Frontal cortex (tissue), 4 donors: ENCODE data around the gene PSMB9. TPM values are rescaled to one million over a fixed set of nuclear protein-coding genes. Genes with fewer than 3 reads are reported as not detected.
"Not testable (repeated sequence)": the region's sequence is repeated elsewhere in the genome, so short reads cannot be mapped to it uniquely, and the experiment has no call there.

ENCODE experiments used
- DNase-seq, 2 donors: peaks; one replicate each; pipeline ENCODE4 v3.0.0; 2012; ENCODE audit warnings: low spot score in 2 of 2
- FAIRE-seq: peaks from 2 replicates; lab custom pipeline; 2012; peaks lifted over from hg19 to GRCh38; lab: Jason Lieb, UNC
- total RNA-seq: library from RNA; depleted of rRNA; stranded (reverse); fragments of >200 nt; gene quantifications from one replicate; pipeline ENCODE4 v1.2.3, GENCODE V29; 2014
- donor health status: control.
- donor health status: control.
- donor health status: control.

The PSMB9 gene
- total RNA-seq: 0.82 TPM

- peak; percentile 89 to 95 for DNase-seq
- no peak for FAIRE-seq
Observed at GRCh38 chr6:32853541-32854375, at the start of gene PSMB9, which contains the start of gene TAP1. Gene PSMB9 (plus strand): TSS chr6:32854192. CDS start chr6:32854230, 38 bp downstream. Gene TAP1 (minus strand): TSS chr6:32853704. CDS start chr6:32853636, 68 bp downstream.

GRCh38 chr6:32805404-32805803, 48.6 kb upstream of the PSMB9 start:
- not testable (repeated sequence) for DNase-seq, FAIRE-seq

- no peak for DNase-seq
Observed at GRCh38 chr6:32807020-32807580, 46.9 kb upstream of the PSMB9 start.

GRCh38 chr6:32809171-32809570, 44.8 kb upstream of the PSMB9 start:
- no peak for DNase-seq
- FAIRE-seq: no peak

More at GRCh38 chr6:32807020-32807580, 46.9 kb upstream of the PSMB9 start:
- FAIRE-seq: no peak

- FAIRE-seq: no peak
- no peak for DNase-seq
Observed at GRCh38 chr6:32814145-32814544, 39.8 kb upstream of the PSMB9 start.

- FAIRE-seq (no peak), DNase-seq (no peak)
Observed at GRCh38 chr6:32815115-32815514, 38.9 kb upstream of the PSMB9 start.

- FAIRE-seq (no peak), DNase-seq (no peak)
Observed at GRCh38 chr6:32815996-32816395, 38.0 kb upstream of the PSMB9 start.

- DNase-seq: peak in 1 of 2 donors; percentile 43
- FAIRE-seq: no peak
Observed at GRCh38 chr6:32816746-32817204, 37.2 kb upstream of the PSMB9 start, which contains the start of gene HLA-DOB. Gene HLA-DOB (minus strand): TSS chr6:32817002. CDS start chr6:32816951, 51 bp downstream.

- no peak for FAIRE-seq
- DNase-seq: no peak
Observed at GRCh38 chr6:32818867-32819266, 35.1 kb upstream of the PSMB9 start.

- DNase-seq (no peak), FAIRE-seq (no peak)
Observed at GRCh38 chr6:32819729-32820128, 34.3 kb upstream of the PSMB9 start.

- DNase-seq (peak in 1 of 2 donors; percentile 45), FAIRE-seq (no peak)
Observed at GRCh38 chr6:32825966-32826365, 28.0 kb upstream of the PSMB9 start.

GRCh38 chr6:32827025-32827424, 27.0 kb upstream of the PSMB9 start:
- DNase-seq (no peak), FAIRE-seq (no peak)

- no peak for DNase-seq
- FAIRE-seq: no peak
Observed at GRCh38 chr6:32829495-32829894, 24.5 kb upstream of the PSMB9 start.

- FAIRE-seq: no peak
- DNase-seq: no peak
Observed at GRCh38 chr6:32830017-32830416, 24.0 kb upstream of the PSMB9 start.

GRCh38 chr6:32830936-32831335, 23.1 kb upstream of the PSMB9 start:
- DNase-seq (no peak), FAIRE-seq (no peak)

- FAIRE-seq: no peak
- no peak for DNase-seq
Observed at GRCh38 chr6:32832535-32832934, 21.5 kb upstream of the PSMB9 start.

- no peak for FAIRE-seq
- no peak for DNase-seq
Observed at GRCh38 chr6:32833664-32834063, 20.3 kb upstream of the PSMB9 start.

GRCh38 chr6:32835167-32835893, 18.7 kb upstream of the PSMB9 start:
- FAIRE-seq (no peak), DNase-seq (no peak)

GRCh38 chr6:32836873-32837272, 17.1 kb upstream of the PSMB9 start:
- DNase-seq (no peak), FAIRE-seq (no peak)

- DNase-seq (no peak), FAIRE-seq (no peak)
Observed at GRCh38 chr6:32837651-32838113, 16.3 kb upstream of the PSMB9 start.
